ENCODE results near the gene TSC1.
A peak's percentile ranks its signal among the peaks of the same experiment; 100 is the strongest.

The TSC1 gene

GRCh38 chr9:132947756-132948155 lies 3.3 kb upstream of the TSC1 start:
- no peak for TF ChIP-seq CTCF (IDR thresholded peaks at IDR 0.05; ENCODE audit: extremely low read depth, insufficient read depth, missing control alignments)
- DNase-seq (ENCODE audit: low spot score) = no peak

GRCh38 chr9:132946631-132947295 lies 2.3 kb upstream of the TSC1 start:
- in situ Hi-C loops (cut with MboI; ENCODE audit: low pct_unique_long_range_greater_than_20kb, low sequenced_read_pairs, unreplicated experiment) = no loop called here
- no peak for TF ChIP-seq CTCF (IDR thresholded peaks at IDR 0.05; ENCODE audit: extremely low read depth, insufficient read depth, missing control alignments)
- DNase-seq (ENCODE audit: low spot score) = no peak

More at GRCh38 chr9:132947756-132948155, 3.3 kb upstream of the TSC1 start:
- in situ Hi-C loops (cut with MboI; ENCODE audit: low pct_unique_long_range_greater_than_20kb, low sequenced_read_pairs, unreplicated experiment) = no loop called here

DNA sequence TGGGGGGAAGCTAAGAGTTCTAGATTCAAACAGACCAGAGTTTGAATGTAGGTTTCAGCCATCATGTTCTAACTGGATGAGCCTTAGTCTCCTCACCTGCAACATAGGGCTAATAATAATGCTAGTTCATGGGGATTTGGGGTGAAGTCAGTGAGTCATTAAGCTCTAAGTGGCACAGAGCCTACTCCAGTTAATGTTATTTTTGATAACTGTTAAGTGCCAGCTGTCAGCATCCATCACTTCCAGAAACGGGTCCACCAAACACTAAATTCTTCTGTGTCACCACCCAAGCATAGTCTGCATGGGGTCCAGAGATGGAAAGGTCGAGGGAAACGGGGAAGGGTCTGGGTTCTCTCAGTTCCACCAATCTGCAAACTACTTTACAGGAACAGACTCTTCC lies 1.8 kb upstream of the TSC1 start:
- in situ Hi-C loops (cut with MboI; ENCODE audit: low pct_unique_long_range_greater_than_20kb, low sequenced_read_pairs, unreplicated experiment) = no loop called here
- TF ChIP-seq CTCF (IDR thresholded peaks at IDR 0.05; ENCODE audit: extremely low read depth, insufficient read depth, missing control alignments) = no peak
- DNase-seq (ENCODE audit: low spot score) = no peak

DNA sequence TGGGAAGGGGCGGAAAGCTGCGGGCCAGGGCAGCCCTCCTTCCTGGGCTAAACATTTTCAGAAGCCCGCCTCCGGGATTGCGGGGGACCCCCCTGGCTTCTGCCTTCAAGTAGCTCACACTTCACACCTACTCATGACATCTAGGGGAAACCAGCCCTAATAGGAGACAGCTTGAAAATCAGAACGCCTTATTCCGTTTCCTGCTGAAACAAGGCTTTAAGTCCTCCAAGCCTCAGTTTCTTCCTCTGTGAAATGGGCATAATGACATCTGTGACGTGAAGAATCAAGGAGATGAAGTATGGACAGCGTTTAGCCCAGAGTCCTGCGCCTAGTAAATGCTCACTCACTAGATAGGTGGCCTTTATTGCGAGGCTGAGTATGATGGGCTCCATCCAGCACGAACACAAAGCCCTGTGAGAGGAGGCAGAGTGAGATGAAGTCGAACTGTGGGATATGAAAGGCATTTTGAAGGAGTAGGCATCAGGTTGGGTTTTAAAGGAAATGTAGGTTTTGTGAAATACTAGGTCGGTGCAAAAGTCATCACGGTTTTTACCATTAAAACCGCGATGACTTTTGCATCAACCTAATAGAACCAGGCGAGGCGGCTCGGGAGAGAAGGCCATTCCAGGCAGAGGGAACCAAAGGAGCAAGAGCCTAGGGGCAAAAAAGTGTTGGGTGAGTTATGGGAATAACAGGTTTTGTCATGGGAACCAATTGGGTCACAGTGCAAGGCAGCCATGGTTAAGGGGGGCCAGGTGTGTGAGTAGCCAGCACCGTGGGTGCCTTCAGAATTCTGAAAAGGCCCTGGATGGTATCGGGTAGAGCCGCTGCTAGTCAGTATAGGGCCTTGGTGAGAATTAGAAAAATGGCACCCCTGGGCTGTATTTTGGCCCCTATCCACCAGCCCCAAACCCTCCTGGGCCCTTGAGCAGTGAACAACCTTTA lies 1.0 kb upstream of the TSC1 start:
- no peak for DNase-seq (ENCODE audit: low spot score)
- no peak for TF ChIP-seq CTCF (IDR thresholded peaks at IDR 0.05; ENCODE audit: extremely low read depth, insufficient read depth, missing control alignments)
- in situ Hi-C loops (cut with MboI; ENCODE audit: low pct_unique_long_range_greater_than_20kb, low sequenced_read_pairs, unreplicated experiment) = no loop called here

GRCh38 chr9:132943651-132944293 lies 644 bp downstream of the TSC1 start:
- in situ Hi-C loops (cut with MboI; ENCODE audit: low pct_unique_long_range_greater_than_20kb, low sequenced_read_pairs, unreplicated experiment) = no loop called here
- no peak for TF ChIP-seq CTCF (IDR thresholded peaks at IDR 0.05; ENCODE audit: extremely low read depth, insufficient read depth, missing control alignments)
- DNase-seq (ENCODE audit: low spot score) = peak; percentile 30

DNA sequence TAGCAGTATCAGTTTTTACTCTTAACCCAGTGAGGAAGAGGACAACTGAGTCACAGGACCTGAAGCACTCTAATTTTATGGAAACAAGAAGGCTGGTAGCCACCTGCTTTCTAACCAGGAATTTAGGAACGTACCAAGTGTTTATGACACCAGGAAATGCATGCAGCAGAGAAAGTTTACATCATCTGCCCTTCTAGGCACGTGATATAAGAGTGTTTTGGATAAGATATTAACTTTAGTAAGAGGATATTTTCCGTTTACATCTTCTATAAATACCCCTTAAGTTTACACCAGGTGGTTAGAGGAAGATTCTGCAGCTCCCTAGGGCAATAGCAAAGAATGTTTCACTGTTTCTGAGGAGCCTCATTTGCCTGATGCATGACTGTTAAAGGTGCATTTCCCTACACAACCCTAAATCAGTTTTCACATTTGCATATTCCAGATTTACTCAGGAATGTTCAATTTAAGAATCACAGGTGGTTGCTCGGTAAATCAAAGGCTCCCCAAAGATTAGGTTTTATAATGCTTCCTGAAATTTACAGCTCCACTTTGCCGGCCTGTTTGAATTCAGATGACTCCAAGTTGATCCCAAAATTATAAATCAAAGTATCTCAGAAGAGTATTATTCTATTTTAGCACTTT lies 1.8 kb downstream of the TSC1 start:
- no peak for DNase-seq (ENCODE audit: low spot score)
- no peak for TF ChIP-seq CTCF (IDR thresholded peaks at IDR 0.05; ENCODE audit: extremely low read depth, insufficient read depth, missing control alignments)
- in situ Hi-C loops (cut with MboI; ENCODE audit: low pct_unique_long_range_greater_than_20kb, low sequenced_read_pairs, unreplicated experiment) = no loop called here

All from GM13977 (cell line).